Measurements from ENCODE around the gene HCN3. TPM values are rescaled to one million over a fixed set of nuclear protein-coding genes. Genes with fewer than 3 reads are reported as not detected.
A peak's percentile ranks its signal among the peaks of the same experiment; 100 is the strongest.

HCN3 gene
- total RNA-seq, 2 experiments from 2014 or later, result 4.9 to 5.1 TPM

DNA sequence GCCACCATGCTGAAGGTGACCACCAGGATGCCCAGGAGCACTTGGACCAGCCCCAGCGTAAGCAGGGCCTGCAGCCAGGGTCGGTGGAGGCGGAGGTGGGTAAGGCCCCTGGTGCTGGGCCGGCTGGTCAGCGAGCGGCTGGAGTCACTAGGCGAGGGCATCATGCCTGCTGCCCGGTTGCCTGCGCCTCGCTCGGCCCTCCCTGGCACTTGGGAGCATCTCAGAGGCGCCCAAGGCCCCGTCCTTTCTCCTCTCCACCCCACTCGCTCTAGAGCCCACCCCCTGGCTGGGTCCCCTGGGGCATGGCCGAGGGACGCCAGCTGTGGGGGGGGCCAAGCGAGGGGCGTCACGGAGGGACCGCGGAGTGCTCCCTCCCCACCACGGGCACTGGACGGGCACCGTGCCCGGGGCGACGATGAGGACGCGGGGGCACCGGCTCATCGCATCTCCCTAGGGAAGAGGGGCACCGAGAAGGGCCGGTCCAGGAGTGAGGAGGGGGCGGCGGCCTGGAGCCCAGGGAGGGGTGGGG is 22.5 kb upstream of the HCN3 start:
- Mint-ChIP-seq H3K9me3 (ENCODE audit: insufficient read depth) (no peaks in the 10 kb centered on the region), H3K36me3 (ENCODE audit: low read depth) (peaks cover 20% of the 10 kb centered on the region), H3K27ac (peak overlapping the region; percentile 30), H3K27me3 (ENCODE audit: low read depth) (no peaks in the 10 kb centered on the region), H3K4me1 (ENCODE audit: low read depth) (peaks cover 31% of the 10 kb centered on the region), H3K4me3 (peak overlapping the region; percentile 76)
- ChIA-PET POLR2A (interaction anchor here (1.0 to 1.7 kb wide), 4 partner anchors 11 to 62 kb away, joined by 3 to 6 read pairs (median 4); partner anchors contain the start of gene CLK2), CTCF (interaction anchor here (1.0 to 3.3 kb wide), 4 partner anchors 10 to 69 kb away, joined by 3 to 11 read pairs (median 4); partner anchors contain the start of gene CLK2)
- DNase-seq (no peak), ATAC-seq (no peak)

DNA sequence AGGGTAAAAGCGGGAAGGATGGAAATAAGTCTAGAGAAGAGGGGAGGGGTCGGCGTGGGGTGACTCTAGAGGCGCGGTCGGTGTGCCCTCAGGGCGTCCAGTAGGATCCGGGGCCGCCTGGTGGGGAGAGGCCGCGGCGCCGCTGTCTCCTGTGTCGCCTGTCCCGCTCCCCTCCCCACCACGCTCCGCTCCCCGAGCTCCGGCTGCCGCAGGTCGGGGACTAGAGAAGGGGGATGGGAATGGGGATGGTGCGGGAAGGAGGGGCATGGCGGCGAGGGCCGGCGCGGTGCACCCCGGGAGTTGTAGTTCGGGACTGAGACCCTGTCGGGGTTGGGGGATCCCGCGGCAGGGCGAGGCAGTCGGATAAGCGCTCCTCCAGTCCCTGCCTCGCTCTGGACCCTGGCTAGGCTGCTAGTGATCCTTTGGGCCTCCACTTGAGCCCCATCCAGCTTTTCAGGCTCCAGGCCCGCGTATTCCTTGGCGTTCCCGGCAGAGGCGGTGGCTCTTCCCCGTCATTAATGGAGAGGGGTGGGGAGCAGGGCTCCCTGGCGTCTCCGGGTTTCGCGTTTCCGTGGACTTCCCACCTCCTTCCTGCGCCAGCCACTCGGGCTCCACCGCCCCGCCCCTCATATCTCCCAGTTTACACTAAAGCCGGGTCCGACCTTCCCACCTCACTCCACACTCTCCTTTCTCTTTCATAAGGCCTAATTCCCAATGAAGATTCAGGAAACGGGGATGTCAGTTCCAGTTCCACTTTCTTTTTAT is 21.8 kb upstream of the HCN3 start, which contains the start of gene ENTREP3:
TSS of gene ENTREP3 (minus strand) at position 241 of the 765 bp plus-strand sequence. CDS start 606 bp downstream, outside the sequence.
- CTCF ChIA-PET, result interaction anchor here (0.9 to 3.3 kb wide), 5 partner anchors 10 to 68 kb away, joined by 3 to 11 read pairs (median 3); partner anchors contain the start of gene CLK2

DNA sequence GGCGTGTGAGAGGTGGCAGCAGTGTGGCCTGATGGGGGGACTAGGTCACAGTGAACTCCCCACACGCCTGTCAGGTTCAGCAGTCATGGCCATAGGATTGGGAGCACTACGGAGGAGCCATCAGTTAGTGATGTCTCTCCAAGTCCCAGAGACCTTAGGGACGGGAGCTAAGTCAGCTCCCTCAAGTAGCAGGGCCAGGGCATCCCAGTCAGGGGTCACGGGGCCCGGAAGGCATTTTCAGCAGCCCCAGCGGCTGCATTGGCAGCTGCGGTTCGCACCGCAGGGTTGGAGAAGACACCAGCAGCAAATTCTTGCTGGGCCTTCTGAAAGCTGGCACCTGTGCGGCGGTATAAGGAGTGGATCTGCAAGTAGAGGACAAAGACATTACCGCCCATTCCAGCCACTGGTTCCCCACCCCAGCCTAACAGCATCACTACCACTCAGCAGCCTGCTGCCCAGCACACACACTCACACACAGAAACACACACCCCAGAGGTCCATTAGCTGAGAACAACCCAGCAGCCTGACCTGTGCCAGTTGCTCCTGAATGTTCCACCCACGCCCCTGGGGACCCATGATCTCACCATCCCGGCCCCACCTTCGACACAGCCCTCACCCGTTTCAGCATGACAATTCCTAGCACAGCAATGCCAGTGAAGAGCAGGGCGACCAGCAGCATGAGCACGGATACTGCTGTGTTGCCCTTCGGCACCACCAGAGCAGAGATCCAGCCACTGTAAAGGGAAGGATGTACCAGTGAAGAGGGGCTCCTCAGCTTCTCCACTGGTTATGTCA is 21.0 kb upstream of the HCN3 start:
- H3K9me3 Mint-ChIP-seq (ENCODE audit: insufficient read depth), result no peaks in the 10 kb centered on the region
- DNase-seq (no peak), ATAC-seq (no peak)
- no peaks in the 10 kb centered on the region for H3K27me3 Mint-ChIP-seq (ENCODE audit: low read depth)
- ChIA-PET POLR2A (interaction anchor here (0.7 to 1.7 kb wide), 6 partner anchors 10 to 47 kb away, joined by 3 to 6 read pairs (median 3); partner anchors contain the start of gene CLK2), CTCF (interaction anchor here (0.9 to 3.3 kb wide), 2 partner anchors 12 to 68 kb away, joined by 3 to 11 read pairs; no protein-coding TSS in a partner anchor)
- H3K36me3 Mint-ChIP-seq (ENCODE audit: low read depth), result peaks cover 26% of the 10 kb centered on the region
- H3K27ac Mint-ChIP-seq, result peak overlapping the region; percentile 56
- H3K4me1 Mint-ChIP-seq (ENCODE audit: low read depth), result peaks cover 33% of the 10 kb centered on the region
- peak overlapping the region; percentile 76 for H3K4me3 Mint-ChIP-seq

More for the DNA sequence above, 21.8 kb upstream of the HCN3 start, which contains the start of gene ENTREP3:
- POLR2A ChIA-PET, result interaction anchor here (0.9 to 1.7 kb wide), 6 partner anchors 11 to 61 kb away, joined by 3 to 6 read pairs (median 4); partner anchors contain the start of gene CLK2
- no peaks in the 10 kb centered on the region for H3K9me3 Mint-ChIP-seq (ENCODE audit: insufficient read depth)
- H3K4me1 Mint-ChIP-seq (ENCODE audit: low read depth), result peaks cover 33% of the 10 kb centered on the region
- peak within 1 kb of the TSS; percentile 56 for H3K27ac Mint-ChIP-seq
- ATAC-seq, result peak; percentile 65
- DNase-seq, result peak; percentile 85
- peaks cover 24% of the 10 kb centered on the region for H3K36me3 Mint-ChIP-seq (ENCODE audit: low read depth)
- no peaks in the 10 kb centered on the region for H3K27me3 Mint-ChIP-seq (ENCODE audit: low read depth)
- peak within 1 kb of the TSS; percentile 76 for H3K4me3 Mint-ChIP-seq

DNA sequence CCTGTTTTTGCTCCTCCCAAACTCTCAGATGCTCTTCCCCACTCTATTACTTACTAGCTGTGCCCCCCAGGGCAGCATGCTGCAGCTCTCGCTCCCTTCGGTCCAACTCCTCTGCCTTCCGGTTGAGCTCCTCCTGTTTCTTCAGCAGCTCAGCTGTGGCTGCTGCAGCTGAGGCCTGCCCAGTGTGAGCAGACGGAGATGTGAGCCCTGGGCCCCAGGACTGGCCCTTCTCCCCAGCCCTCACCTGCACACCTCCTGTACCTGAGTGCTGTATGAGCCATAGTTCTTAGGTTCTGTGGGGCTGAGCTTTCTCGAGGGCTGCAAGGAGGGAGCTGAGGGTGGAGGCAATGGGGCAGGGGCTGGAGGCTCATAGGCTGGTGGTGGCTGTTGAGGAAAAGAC is 17.0 kb upstream of the HCN3 start:
- CTCF ChIA-PET, result interaction anchor here (1.0 to 4.4 kb wide), 3 partner anchors 9 to 63 kb away, joined by 3 to 120 read pairs (median 4); no protein-coding TSS in a partner anchor
- peak overlapping the region; percentile 98 for H3K4me3 Mint-ChIP-seq
- ATAC-seq, result no peak
- peaks cover 46% of the 10 kb centered on the region for H3K4me1 Mint-ChIP-seq (ENCODE audit: low read depth)
- H3K36me3 Mint-ChIP-seq (ENCODE audit: low read depth), result peaks cover 65% of the 10 kb centered on the region
- DNase-seq, result no peak
- no peaks in the 10 kb centered on the region for H3K9me3 Mint-ChIP-seq (ENCODE audit: insufficient read depth)
- no peaks in the 10 kb centered on the region for H3K27me3 Mint-ChIP-seq (ENCODE audit: low read depth)
- POLR2A ChIA-PET, result interaction anchor here (0.8 kb wide), 1 partner anchor 63 kb away, joined by 3 read pairs; no protein-coding TSS in a partner anchor
- H3K27ac Mint-ChIP-seq, result peak overlapping the region; percentile 26

DNA sequence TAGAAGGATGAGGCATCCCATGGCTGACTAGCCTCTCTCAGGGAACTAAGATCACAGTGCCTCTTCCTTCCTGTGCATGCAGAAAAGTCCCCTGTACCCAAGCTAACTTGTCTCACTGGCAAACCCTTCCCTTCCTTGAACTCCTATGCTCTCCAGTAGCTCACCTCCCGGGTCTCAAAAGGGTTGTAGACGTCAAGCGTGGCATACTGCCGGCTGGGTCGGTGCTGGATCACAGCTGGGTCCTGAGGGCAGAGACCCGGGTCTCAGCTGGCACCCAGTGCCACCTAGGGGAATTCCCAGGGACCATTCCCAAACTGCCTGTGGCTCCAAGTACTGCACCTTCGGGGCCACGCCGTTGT is 15.8 kb upstream of the HCN3 start:
- Mint-ChIP-seq H3K9me3 (ENCODE audit: insufficient read depth) (no peaks in the 10 kb centered on the region), H3K4me3 (peak overlapping the region; percentile 98), H3K27ac (peak overlapping the region; percentile 93), H3K27me3 (ENCODE audit: low read depth) (no peaks in the 10 kb centered on the region), H3K4me1 (ENCODE audit: low read depth) (peaks cover 42% of the 10 kb centered on the region), H3K36me3 (ENCODE audit: low read depth) (peaks cover 73% of the 10 kb centered on the region)
- peak; percentile 31 for ATAC-seq
- CTCF ChIA-PET, result interaction anchor here (0.8 to 4.4 kb wide), 10 partner anchors 11 to 715 kb away, joined by 3 to 120 read pairs (median 4); partner anchors contain the start of genes CLK2, FDPS and KRTCAP2
- DNase-seq, result peak; percentile 46
- POLR2A ChIA-PET, result interaction anchor here (1.0 to 1.9 kb wide), 7 partner anchors 9 to 67 kb away, joined by 3 to 21 read pairs (median 6); partner anchors contain the start of gene CLK2

DNA sequence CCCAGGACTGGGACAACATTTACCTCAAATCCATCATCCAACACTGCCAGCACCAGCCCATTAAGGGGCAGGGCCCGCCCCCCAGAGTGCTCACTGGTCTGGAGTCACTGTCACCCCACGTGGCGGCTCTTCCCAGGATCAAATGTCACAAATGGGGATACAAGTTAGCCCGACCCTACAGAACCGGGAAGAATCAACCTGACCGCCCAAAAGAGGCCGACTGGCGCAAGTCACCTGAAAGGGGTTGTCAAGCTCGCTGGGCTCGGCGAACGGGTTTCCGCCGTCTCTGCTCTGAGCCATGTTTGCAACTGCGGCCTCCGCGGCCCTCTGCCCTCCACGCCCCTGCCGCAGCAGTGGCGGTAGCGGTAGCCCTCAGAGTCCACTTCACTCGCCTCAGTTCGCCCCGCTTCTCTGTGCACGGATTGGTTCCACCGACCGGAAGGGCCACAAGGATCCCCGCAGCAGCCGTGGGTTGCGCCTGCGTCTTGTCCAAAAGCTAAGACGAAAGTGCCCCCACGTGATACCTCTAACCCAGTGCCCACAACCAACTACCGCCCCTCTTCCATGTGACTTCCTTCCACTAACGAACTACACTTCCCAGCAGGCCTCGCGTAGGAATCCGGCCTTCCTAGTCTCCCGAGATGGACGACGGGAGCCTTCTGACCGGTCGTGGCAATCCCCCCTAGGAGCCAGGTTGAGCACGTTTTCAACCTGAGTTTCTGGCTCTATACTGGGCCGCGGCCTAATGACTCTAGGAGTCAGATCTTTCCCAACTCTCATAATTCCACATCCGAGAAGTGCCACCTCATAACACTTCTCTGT is 15.2 kb upstream of the HCN3 start, which contains the start of gene SCAMP3:
TSS of gene SCAMP3 (minus strand) at position 509 of the 822 bp plus-strand sequence. CDS start at position 300, 209 bp downstream.
- Mint-ChIP-seq H3K27ac (peak within 1 kb of the TSS; percentile 93), H3K36me3 (ENCODE audit: low read depth) (peaks cover 73% of the 10 kb centered on the region), H3K4me3 (peak within 1 kb of the TSS; percentile 98), H3K4me1 (ENCODE audit: low read depth) (peaks cover 42% of the 10 kb centered on the region), H3K27me3 (ENCODE audit: low read depth) (no peaks in the 10 kb centered on the region), H3K9me3 (ENCODE audit: insufficient read depth) (no peaks in the 10 kb centered on the region)
- ChIA-PET CTCF (interaction anchor here (0.8 to 4.4 kb wide), 9 partner anchors 11 to 715 kb away, joined by 3 to 120 read pairs (median 5); partner anchors contain the start of genes CLK2, FDPS and KRTCAP2), POLR2A (interaction anchor here (1.0 to 1.9 kb wide), 7 partner anchors 8 to 68 kb away, joined by 3 to 21 read pairs (median 6); partner anchors contain the start of gene CLK2)
- DNase-seq (peak; percentile 94), ATAC-seq (peak; percentile 95)

DNA sequence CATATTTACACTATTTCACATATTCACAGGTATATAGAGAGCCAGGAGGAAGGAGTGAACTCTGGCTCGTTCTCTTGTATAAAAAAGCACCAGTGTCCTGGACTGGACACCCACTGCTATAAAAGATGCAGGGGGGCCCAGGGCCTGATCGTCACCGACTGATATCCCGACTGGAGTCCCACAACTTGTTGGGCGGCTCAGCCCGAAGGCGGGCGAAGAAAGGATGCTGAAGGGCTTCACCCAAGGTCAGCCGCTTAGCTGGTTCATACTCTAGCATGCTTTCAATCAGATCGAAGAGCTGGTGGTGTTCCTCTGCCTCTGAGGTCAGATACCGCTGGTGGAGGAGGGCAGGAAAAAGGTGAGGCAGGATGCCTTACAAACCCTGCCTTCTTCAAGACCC is 14.2 kb upstream of the HCN3 start:
- Mint-ChIP-seq H3K27me3 (ENCODE audit: low read depth) (no peaks in the 10 kb centered on the region), H3K4me1 (ENCODE audit: low read depth) (peaks cover 42% of the 10 kb centered on the region), H3K27ac (peak overlapping the region; percentile 93), H3K4me3 (peak overlapping the region; percentile 98), H3K9me3 (ENCODE audit: insufficient read depth) (no peaks in the 10 kb centered on the region), H3K36me3 (ENCODE audit: low read depth) (peaks cover 77% of the 10 kb centered on the region)
- CTCF ChIA-PET, result interaction anchor here (0.8 to 5.5 kb wide), 2 partner anchors 11 to 61 kb away, joined by 3 to 59 read pairs; no protein-coding TSS in a partner anchor
- ATAC-seq, result no peak
- POLR2A ChIA-PET, result interaction anchor here (0.8 to 1.8 kb wide), 2 partner anchors 10 to 45 kb away, joined by 3 to 10 read pairs; partner anchors contain the start of genes CLK2 and FDPS
- no peak for DNase-seq

DNA sequence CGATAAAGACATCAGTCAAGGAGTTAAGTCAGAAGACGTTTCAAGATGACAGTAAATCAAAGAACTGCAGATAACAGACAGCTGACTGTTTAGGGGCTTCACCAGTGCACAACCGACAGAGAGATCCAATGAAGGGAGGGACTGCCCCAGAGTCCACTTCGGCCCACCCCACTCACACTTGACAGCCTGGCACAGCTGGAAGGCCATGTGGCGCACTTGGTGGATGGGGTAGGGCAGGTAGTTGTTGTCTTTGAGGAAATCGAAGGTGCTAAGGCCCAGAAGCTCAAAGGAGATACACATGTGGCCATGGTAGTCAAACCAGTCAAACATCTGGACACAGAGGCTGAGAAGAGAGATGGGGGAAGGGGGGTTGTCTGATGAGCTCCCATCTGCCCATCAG is 10.7 kb upstream of the HCN3 start:
- ChIA-PET POLR2A (interaction anchor here (1.3 to 1.5 kb wide), 2 partner anchors 11 to 22 kb away, joined by 6 to 8 read pairs; partner anchors contain the start of gene ENTREP3), CTCF (interaction anchor here (0.9 to 5.5 kb wide), 5 partner anchors 12 to 182 kb away, joined by 3 to 59 read pairs (median 4); partner anchors contain the start of gene THBS3)
- peaks cover 89% of the 10 kb centered on the region for H3K36me3 Mint-ChIP-seq (ENCODE audit: low read depth)
- H3K27ac Mint-ChIP-seq, result no peak overlapping the region
- ATAC-seq, result no peak
- H3K4me1 Mint-ChIP-seq (ENCODE audit: low read depth), result peaks cover 42% of the 10 kb centered on the region
- H3K4me3 Mint-ChIP-seq, result no peak overlapping the region
- no peaks in the 10 kb centered on the region for H3K27me3 Mint-ChIP-seq (ENCODE audit: low read depth)
- DNase-seq, result no peak
- H3K9me3 Mint-ChIP-seq (ENCODE audit: insufficient read depth), result no peaks in the 10 kb centered on the region

DNA sequence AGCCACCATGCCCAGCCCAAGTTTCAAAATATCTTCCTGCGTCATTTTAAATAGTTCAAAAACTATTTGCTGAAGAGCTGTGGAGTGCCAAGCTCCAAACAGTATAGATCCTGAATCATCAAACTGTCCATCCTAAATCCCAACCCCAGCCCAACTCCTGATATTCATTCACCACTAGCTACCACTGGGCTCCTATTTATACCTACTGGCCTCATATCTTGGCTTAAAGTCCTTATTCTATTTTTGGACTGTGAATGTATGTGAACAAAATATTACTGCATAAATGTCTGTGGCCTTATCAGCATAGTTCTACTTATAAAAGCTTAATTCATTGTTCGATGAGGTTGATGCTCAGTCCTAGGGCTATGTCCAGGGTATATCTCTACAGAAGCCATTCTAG is 9.9 kb upstream of the HCN3 start:
- ATAC-seq, result no peak
- ChIA-PET POLR2A (interaction anchor here (1.3 kb wide), 1 partner anchor 23 kb away, joined by 8 read pairs; no protein-coding TSS in a partner anchor), CTCF (interaction anchor here (1.4 to 5.5 kb wide), 2 partner anchors 11 to 15 kb away, joined by 3 to 59 read pairs; no protein-coding TSS in a partner anchor)
- H3K27me3 Mint-ChIP-seq (ENCODE audit: low read depth), result no peaks in the 10 kb centered on the region
- no peak overlapping the region for H3K27ac Mint-ChIP-seq
- no peak overlapping the region for H3K4me3 Mint-ChIP-seq
- H3K9me3 Mint-ChIP-seq (ENCODE audit: insufficient read depth), result no peaks in the 10 kb centered on the region
- no peak for DNase-seq
- peaks cover 43% of the 10 kb centered on the region for H3K4me1 Mint-ChIP-seq (ENCODE audit: low read depth)
- H3K36me3 Mint-ChIP-seq (ENCODE audit: low read depth), result peaks cover 87% of the 10 kb centered on the region

DNA sequence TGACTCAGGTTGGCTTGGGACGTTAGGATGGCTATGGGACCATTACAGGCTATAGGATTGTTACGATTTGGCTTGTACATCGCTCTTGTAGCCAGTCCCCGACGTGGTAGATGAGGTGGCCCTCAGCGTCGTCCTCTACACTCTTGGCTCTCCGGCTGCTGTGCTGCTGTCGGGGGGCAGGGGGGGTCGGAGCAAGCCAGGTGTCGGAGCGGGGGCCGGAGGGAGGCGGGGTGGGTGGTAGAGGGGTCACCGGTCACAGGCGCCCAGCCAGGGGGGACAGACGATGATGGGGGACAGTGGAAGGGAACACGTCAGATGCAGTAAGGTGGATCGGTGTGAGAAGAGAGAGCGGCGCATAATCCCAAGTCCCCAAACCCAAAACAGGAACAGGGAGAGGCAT is 8.6 kb upstream of the HCN3 start:
- CTCF ChIA-PET, result interaction anchor here (1.7 kb wide), 1 partner anchor 13 kb away, joined by 3 read pairs; no protein-coding TSS in a partner anchor
- POLR2A ChIA-PET, result no interaction called here
- H3K4me1 Mint-ChIP-seq (ENCODE audit: low read depth), result peaks cover 35% of the 10 kb centered on the region
- no peak overlapping the region for H3K4me3 Mint-ChIP-seq
- DNase-seq (no peak), ATAC-seq (no peak)
- H3K27ac Mint-ChIP-seq, result no peak overlapping the region
- no peaks in the 10 kb centered on the region for H3K9me3 Mint-ChIP-seq (ENCODE audit: insufficient read depth)
- no peaks in the 10 kb centered on the region for H3K27me3 Mint-ChIP-seq (ENCODE audit: low read depth)
- H3K36me3 Mint-ChIP-seq (ENCODE audit: low read depth), result peaks cover 81% of the 10 kb centered on the region

Measured in activated CD8-positive, alpha-beta T cell treated with anti-CD3 and anti-CD28 coated beads, Interleukin-2, amount 10 ng/mL, durations not matched to agents 7 days and 5 days (primary cell).